ENCODE data around the gene PPP1R13B.

PPP1R13B gene

GRCh38 chr14:103749860-103750259, 97.5 kb downstream of the PPP1R13B start:
- in situ Hi-C loops (cut with HindIII; ENCODE audit: low sequenced_read_pairs), result no loop called here

DNA sequence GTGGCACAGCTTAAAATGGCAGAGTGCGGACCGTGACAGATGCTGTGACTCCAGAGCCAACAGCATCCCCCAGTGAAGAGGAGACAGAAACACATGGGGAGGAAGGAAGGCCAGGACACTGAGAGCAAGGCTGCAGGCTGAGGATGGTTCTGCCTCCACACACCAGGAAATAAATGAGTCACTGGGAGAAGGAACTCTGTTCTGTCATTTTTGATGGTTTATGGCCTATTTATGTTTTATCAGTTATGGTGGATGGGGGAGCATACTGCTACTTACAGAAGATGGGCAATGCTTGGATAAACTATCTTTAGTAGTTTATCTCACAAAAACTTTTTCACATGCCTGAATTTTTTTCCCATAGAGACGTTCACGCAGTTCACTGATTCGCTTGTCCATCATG, 97.9 kb downstream of the PPP1R13B start:
- in situ Hi-C loops (cut with HindIII; ENCODE audit: low sequenced_read_pairs), result no loop called here

DNA sequence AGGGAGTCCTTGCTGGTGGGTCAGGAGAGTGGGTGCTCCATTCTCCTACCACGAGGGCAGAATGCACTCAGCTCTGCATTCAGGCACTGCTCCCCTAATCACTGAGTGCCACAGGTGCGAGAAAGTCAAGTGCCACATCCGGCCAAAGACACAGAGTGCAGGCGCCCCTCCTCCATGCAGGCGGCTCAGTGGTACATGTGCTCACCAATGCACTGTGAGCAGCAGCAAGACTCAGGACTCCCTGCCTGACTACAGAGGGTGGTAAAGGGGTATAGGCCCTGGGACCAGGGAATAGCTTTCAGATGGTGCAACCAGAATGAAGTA, 98.9 kb downstream of the PPP1R13B start:
- in situ Hi-C loops (cut with HindIII; ENCODE audit: low sequenced_read_pairs), result no loop called here

- in situ Hi-C loops (cut with HindIII; ENCODE audit: low sequenced_read_pairs), result no loop called here
Observed at GRCh38 chr14:103746701-103747100, 100.7 kb downstream of the PPP1R13B start.

GRCh38 chr14:103745424-103745823, 102.0 kb downstream of the PPP1R13B start:
- in situ Hi-C loops (cut with HindIII; ENCODE audit: low sequenced_read_pairs), result no loop called here

DNA sequence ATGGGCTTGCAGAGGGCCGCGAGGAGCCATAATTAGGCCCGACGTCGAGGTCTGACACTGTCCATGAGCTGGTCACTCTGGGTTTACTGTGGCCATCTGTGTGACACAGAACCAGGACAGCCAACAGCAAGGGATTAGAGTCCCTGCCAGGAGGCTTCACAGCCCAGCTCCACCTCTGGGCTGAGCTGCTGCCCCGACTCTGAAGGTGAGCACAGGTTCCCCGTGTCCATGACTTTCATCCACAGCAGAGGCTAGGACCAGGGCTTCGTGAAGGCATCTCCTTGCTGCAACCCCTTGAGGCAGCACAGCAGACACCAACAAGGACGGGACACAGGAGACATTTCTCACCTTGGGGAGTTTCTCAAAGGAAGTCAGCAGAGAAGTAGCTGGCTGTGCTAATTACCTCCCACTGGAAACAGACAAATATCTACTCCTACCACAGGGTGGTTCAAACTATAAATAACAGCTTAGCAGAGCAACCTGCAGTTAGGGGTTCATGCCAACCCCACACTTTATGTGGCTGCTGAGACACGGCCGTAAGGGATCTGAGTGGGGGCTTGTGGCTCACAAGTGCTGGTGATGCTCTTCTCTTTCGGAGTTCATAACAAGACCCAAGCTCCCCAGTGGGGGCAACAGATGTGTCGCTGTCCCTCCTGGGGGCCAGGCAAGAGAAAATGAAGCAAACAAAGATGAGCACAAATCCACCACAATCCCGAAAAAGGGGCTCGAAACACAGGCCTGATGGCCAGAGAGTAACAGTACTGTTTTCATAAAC, 102.6 kb downstream of the PPP1R13B start:
- in situ Hi-C loops (cut with HindIII; ENCODE audit: low sequenced_read_pairs), result no loop called here

DNA sequence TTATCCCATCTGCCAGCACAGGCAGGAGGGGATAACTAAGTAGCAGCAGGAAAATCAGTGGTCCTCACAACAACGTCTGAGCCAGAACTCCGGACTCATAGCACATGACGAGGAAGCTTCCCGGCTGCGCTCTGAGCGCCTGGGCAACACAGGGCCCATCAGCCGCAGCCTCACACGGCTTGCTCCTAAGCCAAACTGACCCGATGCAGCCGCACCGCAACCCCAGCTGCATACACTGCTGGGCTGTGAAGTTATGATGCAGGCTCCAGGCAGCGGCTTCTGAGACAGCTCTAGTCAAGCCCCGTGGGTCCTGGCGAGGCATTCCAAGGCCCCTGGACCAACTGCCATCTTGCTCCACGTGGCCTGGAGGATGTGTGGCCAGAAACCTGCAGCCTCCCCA, 103.7 kb downstream of the PPP1R13B start:
- in situ Hi-C loops (cut with HindIII; ENCODE audit: low sequenced_read_pairs), result no loop called here

- in situ Hi-C loops (cut with HindIII; ENCODE audit: low sequenced_read_pairs), result no loop called here
Observed at GRCh38 chr14:103742499-103743255, 104.7 kb downstream of the PPP1R13B start.

DNA sequence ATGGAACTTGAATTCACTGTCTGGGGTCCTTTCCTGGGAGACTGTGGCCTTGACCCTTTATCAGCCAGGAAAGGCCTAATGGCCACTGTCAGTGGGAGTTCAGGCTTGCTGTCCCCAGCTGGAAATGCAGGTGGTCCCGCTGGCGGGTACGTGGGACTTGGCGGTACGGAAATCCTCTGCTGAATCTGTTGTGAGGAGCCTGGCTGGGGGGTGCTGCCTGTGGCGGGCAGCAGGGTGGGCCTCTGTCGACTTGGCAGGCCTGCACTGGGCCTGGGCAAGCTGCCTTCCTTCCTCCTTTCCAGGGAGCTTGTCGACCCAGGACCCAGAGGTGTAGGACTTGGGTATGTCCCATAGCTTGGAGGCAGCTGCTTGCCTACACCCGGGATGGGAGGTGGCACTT, 105.5 kb downstream of the PPP1R13B start:
- in situ Hi-C loops (cut with HindIII; ENCODE audit: low sequenced_read_pairs), result no loop called here

DNA sequence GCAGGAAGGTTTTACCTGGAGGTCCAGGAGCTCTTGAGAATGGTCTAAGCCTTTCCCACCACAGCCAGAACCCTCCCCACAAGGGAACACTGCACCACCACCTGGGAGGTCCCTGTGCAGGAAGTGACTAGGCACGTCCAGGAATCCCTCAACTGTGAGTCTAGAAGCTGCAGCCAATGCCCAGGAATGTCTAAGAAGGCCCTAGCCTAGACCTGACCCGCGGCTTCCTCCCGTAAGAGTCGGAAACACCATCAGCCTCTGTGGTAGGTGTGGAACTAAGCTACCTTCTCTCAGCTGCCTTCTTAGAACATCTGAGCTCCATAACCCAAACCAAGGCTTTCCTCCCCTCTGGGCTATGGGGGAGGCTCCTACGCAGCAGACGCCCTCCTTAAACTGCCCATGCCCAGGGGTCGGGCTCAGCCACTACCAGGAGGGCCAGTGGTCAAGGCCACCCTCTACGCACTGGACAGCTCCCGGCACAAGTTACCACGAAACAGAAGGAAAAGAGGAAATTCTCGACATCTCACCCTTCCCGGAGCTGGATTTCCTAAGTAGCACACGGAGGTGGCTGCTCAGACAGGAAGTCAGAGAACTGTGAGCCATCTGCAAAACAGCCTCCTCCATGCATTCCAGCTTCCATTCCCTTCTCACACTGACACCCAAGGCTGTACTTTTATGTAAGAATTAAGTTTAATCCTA, 106.2 kb downstream of the PPP1R13B start:
- in situ Hi-C loops (cut with HindIII; ENCODE audit: low sequenced_read_pairs), result no loop called here

DNA sequence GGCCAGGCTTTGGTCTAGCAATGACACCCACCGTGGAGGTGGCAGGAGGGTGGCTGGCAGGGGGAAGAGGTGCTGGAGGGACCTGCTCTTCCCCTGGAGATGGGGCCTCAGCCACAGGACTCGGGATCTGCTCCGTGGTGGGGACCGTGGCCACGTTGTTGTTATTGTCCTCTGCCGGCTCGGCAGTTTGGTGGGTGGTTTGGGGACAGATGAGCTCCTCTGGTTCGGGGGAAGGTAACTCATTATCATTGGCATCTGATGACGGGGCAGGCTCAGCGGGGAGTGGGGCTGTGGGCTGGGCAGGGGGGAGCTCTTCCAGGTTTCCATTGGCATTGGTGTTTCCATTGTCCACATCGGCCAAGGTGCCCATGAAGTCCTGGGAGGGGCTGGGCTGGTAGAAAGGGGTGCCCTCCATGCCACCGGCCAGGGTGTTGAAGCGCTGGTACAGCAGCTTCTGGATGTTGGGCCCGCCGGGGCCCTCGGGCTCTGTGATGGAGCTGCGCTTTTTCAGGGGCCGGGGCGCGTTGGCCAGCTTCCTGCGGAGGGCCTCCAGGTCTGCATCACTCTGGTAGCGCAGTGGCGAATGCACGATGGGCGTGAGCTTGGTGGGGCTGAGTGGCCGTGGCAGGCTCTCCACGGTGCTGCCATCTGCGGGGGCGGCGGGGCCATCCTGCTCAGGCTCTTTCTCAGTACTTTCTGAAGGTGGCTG, 107.4 kb downstream of the PPP1R13B start:
- in situ Hi-C loops (cut with HindIII; ENCODE audit: low sequenced_read_pairs), result no loop called here

- in situ Hi-C loops (cut with HindIII; ENCODE audit: low sequenced_read_pairs), result no loop called here
Observed at GRCh38 chr14:103739466-103739792, 107.9 kb downstream of the PPP1R13B start.

DNA sequence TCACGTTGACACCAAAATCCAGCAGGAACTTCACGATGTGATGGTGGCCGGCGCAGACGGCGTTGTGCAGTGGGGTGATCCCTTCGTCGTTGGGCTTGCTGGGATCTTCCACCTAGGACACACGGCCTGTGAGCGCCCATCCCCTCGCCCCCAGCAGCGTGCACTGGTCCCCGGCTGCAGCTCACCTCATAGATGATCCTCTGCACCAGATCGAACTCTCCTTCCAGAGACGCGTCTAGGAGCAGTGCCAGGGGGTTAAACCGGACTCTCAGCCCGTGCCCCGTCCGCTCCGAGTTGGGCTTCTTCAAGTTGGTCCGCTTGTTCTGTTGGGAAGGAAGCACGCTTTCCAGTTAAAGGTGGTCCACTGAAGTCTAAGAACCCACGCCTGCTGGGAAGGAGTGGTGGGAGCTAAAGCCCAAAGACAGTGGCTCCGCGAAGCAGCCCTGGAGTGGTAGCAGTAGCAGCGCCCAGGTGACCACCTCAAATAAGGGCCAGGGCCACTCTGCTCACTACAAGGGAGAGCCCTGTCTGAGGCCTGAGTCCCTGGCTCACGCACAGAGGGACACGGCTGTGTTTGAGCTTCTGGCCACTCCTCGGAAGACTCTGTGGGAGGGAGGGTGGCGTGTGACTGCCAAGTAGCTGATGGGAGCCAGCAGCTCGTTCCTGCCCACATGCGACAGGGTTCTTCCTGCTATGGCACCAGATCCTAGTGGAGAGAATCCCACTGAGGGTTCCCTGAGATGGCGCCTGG, 108.5 kb downstream of the PPP1R13B start:
- in situ Hi-C loops (cut with HindIII; ENCODE audit: low sequenced_read_pairs), result no loop called here

- in situ Hi-C loops (cut with HindIII; ENCODE audit: low sequenced_read_pairs), result no loop called here
Observed at GRCh38 chr14:103738166-103738565, 109.2 kb downstream of the PPP1R13B start.

DNA sequence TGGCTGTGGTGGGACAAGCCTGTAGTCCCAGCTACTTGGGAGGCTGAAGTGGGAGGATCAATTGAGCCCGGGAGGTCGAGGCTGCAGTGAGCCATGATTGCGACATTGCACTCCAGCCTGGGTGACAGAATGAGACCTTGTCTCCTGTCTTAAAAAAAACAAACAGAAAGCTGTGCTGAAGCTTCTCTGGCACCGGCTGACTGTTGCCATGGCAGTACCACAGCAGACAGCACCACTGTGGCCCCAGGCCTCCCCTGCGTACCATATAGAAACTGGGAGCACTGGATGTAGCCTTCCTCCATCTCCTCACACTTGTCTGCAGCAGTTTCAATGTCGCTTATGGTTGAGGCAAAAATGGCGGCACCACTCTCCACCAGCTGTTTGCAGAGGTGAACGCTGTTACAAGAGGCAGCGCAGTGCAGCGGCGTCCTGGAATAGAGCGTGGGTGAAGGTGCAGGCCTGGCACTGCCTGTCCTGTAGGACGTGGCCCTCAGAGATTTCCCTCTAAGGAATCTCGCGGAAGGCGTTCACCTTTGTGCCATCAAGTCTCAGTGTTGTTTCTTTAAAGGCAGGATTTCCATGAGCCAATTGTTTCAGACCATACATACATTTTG, 109.8 kb downstream of the PPP1R13B start:
- in situ Hi-C loops (cut with HindIII; ENCODE audit: low sequenced_read_pairs), result no loop called here

- in situ Hi-C loops (cut with HindIII; ENCODE audit: low sequenced_read_pairs), result no loop called here
Observed at GRCh38 chr14:103736546-103737431, 110.6 kb downstream of the PPP1R13B start.

DNA sequence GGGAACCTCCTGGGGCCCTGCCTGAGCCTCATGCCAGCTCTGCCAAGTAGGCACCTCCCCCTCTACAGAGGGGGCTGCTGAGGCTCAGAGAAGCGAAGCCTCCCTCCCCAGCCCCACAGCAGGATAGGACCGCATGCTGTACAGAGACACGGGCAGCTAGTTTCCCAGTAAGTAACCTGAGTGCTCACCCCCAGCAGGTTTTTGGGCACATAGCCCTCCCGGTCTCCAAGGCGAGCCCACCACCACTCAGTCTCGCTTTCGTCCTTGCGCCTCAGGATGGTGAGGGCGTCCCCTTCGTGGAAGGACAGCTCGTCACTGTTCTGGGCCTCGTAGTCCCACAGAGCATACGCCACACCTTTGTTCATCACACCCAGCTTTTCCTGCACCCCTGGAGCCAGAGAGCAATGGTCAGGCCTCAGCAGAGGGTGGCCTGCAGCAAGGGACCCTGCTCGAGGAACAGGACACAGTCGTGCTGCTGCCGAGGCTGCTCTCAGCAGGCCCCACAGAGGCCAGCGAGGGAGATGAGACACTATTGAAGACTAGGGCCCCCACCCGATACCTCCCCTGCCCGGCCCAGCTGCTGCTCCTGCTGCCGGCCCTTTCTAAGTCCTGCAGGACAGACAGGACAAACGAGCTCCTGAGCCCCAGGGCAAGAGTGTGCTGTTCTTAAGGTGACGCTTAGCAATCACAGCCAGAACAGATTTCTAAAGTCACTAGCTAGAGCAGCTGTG, 111.4 kb downstream of the PPP1R13B start:
- in situ Hi-C loops (cut with HindIII; ENCODE audit: low sequenced_read_pairs), result no loop called here

- in situ Hi-C loops (cut with HindIII; ENCODE audit: low sequenced_read_pairs), result no loop called here
Observed at GRCh38 chr14:103735439-103735814, 111.9 kb downstream of the PPP1R13B start.

- in situ Hi-C loops (cut with HindIII; ENCODE audit: low sequenced_read_pairs), result no loop called here
Observed at GRCh38 chr14:103735022-103735421, 112.4 kb downstream of the PPP1R13B start.

Data from endothelial cell of hepatic sinusoid (primary cell).